Erythroblast (primary cell): Measurements from ENCODE around the gene PTPN23.

ENCODE experiments used
- GATA1 ChIP-seq: IDR thresholded peaks from 2 replicates; pipeline ENCODE4 v1.6.1; 2011; ENCODE audit warnings: low read depth, mild to moderate bottlenecking, control low read depth, low read length, moderate library complexity
- POLR2A ChIP-seq: IDR thresholded peaks from 2 replicates; pipeline ENCODE4 v1.6.1; 2011; ENCODE audit warnings: mild to moderate bottlenecking, low read length

DNA sequence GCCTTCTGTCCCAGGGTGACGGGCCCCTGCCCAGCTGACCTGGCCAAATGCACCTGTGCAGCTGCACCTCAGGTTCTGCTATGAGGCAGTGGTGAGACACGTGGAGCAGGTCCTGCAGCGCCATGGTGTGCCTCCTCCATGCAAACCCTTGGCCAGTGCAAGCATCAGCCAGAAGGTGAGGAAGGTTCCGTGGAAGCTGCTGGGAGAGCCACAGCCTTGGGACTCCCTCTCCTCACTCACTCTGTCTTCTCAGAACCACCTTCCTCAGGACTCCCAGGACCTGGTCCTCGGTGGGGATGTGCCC lies 31.6 kb downstream of the PTPN23 start:
- no peak for TF ChIP-seq POLR2A
- TF ChIP-seq GATA1 = no peak
